Testis (tissue), 3 donors: ENCODE results near the gene NAV1. TPM values are rescaled to one million over a fixed set of nuclear protein-coding genes. Genes with fewer than 3 reads are reported as not detected.

Source experiments
- DNase-seq: peaks from one replicate; pipeline ENCODE4 v3.0.0-alpha.2; 2019
- H3K27ac ChIP-seq, 2 donors: fragments of 200-600 bp; sonication (generic); one replicate each; pipeline ENCODE4 v1.5.1; 2019
- H3K27me3 ChIP-seq: fragments of 200-600 bp; sonication (generic); one replicate; pipeline ENCODE4 v1.5.1; 2019
- H3K36me3 ChIP-seq: fragments of 200-600 bp; sonication (generic); one replicate; pipeline ENCODE4 v1.5.1; 2017; ENCODE audit warnings: low read depth; ENCODE audit errors: missing control alignments
- H3K4me1 ChIP-seq: fragments of 200-600 bp; sonication (generic); one replicate; pipeline ENCODE4 v1.5.1; 2019
- H3K4me3 ChIP-seq, 2 donors: fragments of 200-600 bp; sonication (generic); one replicate each; pipeline ENCODE4 v1.5.1; 2017 to 2019
- H3K9me3 ChIP-seq: fragments of 200-600 bp; sonication (generic); one replicate; pipeline ENCODE4 v1.5.1; 2017
- CTCF ChIP-seq, 3 experiments: fragments of 450-650 bp in 2 of 3; fragments of 200-600 bp in 1 of 3; sonication (generic) in 1 of 3; IDR thresholded peaks; one replicate each; pipeline ENCODE4 v1.5.1; 2016 to 2019; ENCODE audit warnings: antibody characterized with exemption in 3 of 3, mild to moderate bottlenecking in 2 of 3, moderate library complexity in 1 of 3
- POLR2A ChIP-seq: fragments of 450-650 bp; IDR thresholded peaks from one replicate; pipeline ENCODE4 v1.6.1; 2017; ENCODE audit warnings: antibody characterized with exemption, mild to moderate bottlenecking, moderate library complexity
- WGBS, 2 donors: methylation state at CpG; one replicate each; pipeline ENCODE4 v1.1.5; 2018; 5-methylcytosine and 5-hydroxymethylcytosine counted together
- intact Hi-C: fragments of 100-400 bp; cut with DNase I; formaldehyde crosslinking; loops from one replicate; pipeline ENCODE4 v1.15.1; 2023; ENCODE audit warnings: low total_unique reads
- polyA plus RNA-seq: library from polyadenylated mRNA; stranded (reverse); fragments of 350-450 nt; fragmentation: Illumina TruSeq; extraction: RNeasy Lipid Tissue Mini Kit (QIAGEN cat#74804); gene quantifications from one replicate; pipeline ENCODE4 v1.2.3, GENCODE V29; 2014; ENCODE audit warnings: low read depth, low replicate concordance; ENCODE audit not compliant: insufficient read depth
- total RNA-seq, 2 donors: library from RNA; depleted of rRNA; stranded (reverse); fragments of >200 nt; gene quantifications; one replicate each; pipeline ENCODE4 v1.2.3, GENCODE V29; 2016

Gene NAV1
- total and polyA plus RNA-seq, 3 donors from 2014 or later: 22.0 to 56.8 (median 52.5) TPM

DNA sequence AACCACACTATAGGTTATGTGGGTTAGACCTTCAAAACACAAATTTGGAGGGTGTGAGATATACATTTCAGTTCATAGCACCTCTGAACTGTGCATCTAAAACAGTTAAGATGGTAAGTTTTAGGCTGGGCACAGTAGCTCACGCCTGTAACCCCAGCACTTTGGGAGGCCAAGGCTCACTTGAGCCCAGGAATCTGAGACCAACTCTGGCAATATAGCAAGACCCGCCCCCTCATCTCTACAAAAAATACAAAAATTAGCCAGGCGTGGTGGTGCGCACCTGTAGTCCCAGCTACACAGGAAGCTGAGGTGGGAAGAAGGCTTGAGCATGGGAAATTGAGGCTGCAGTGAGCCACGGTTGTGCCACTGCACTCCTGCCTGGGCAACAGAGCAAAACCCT is 47.9 kb downstream of the NAV1 start:
- no peak overlapping the region for H3K27ac ChIP-seq
- TF ChIP-seq CTCF (IDR thresholded peaks at IDR 0.05) (no peak), POLR2A (no peak)
- intact Hi-C loops: no loop called here
- no peaks in the 10 kb centered on the region for H3K27me3 ChIP-seq
- no peaks in the 10 kb centered on the region for H3K36me3 ChIP-seq
- H3K9me3 ChIP-seq: no peaks in the 10 kb centered on the region
- WGBS, 2 donors: 94 to 95% methylated on average over 5 of the region's 5 CpGs
- no peak for DNase-seq
- no peak overlapping the region for H3K4me3 ChIP-seq
- peaks cover 17% of the 10 kb centered on the region for H3K4me1 ChIP-seq

GRCh38 chr1:201587729-201588128 is 48.8 kb downstream of the NAV1 start:
- Histone ChIP-seq H3K36me3 (no peaks in the 10 kb centered on the region), H3K4me1 (peaks cover 10% of the 10 kb centered on the region), H3K27me3 (no peaks in the 10 kb centered on the region), H3K27ac (no peak overlapping the region), H3K9me3 (no peaks in the 10 kb centered on the region), H3K4me3 (no peak overlapping the region)
- DNase-seq: no peak
- intact Hi-C loops: no loop called here
- TF ChIP-seq CTCF (IDR thresholded peaks at IDR 0.05) (no peak), POLR2A (no peak)
- WGBS, 2 donors: 96 to 97% methylated on average over 1 of the region's 1 CpG

Other genes with a start within 250 kb of the NAV1 start
- gene TNNT2, start 161.4 kb upstream of the NAV1 start, total RNA-seq: 1 to 10 TPM in 1 of 2 donors, under 1 TPM in 1; 0.79 to 1.1 TPM
- 2.7 TPM for gene TNNT2, start 161.4 kb upstream of the NAV1 start, polyA plus RNA-seq
- gene LAD1, start 139.8 kb upstream of the NAV1 start, total RNA-seq: under 1 TPM; 0.37 to 0.71 TPM
- gene LAD1, start 139.8 kb upstream of the NAV1 start, polyA plus RNA-seq: 1.2 TPM
- gene TNNI1, start 117.4 kb upstream of the NAV1 start, total RNA-seq: under 1 TPM; 0.37 to 0.55 TPM
- gene TNNI1, start 117.4 kb upstream of the NAV1 start, polyA plus RNA-seq: 36.4 TPM
- gene PHLDA3, start 69.9 kb upstream of the NAV1 start, total RNA-seq: 10 to 100 TPM; 22.7 to 23.1 TPM
- gene PHLDA3, start 69.9 kb upstream of the NAV1 start, polyA plus RNA-seq: 24.0 TPM
- gene CSRP1, start 32.0 kb upstream of the NAV1 start, total RNA-seq: 100 to 1,000 TPM; 103 to 123 TPM
- 217 TPM for gene CSRP1, start 32.0 kb upstream of the NAV1 start, polyA plus RNA-seq